ENCODE measurements around the gene STH. TPM values are rescaled to one million over a fixed set of nuclear protein-coding genes. Genes with fewer than 3 reads are reported as not detected.
"Not testable (repeated sequence)": the region's sequence is repeated elsewhere in the genome, so short reads cannot be mapped to it uniquely, and the experiment has no call there.

Gene STH
- total RNA-seq, 1 donor from 2014 or later = not detected

DNA sequence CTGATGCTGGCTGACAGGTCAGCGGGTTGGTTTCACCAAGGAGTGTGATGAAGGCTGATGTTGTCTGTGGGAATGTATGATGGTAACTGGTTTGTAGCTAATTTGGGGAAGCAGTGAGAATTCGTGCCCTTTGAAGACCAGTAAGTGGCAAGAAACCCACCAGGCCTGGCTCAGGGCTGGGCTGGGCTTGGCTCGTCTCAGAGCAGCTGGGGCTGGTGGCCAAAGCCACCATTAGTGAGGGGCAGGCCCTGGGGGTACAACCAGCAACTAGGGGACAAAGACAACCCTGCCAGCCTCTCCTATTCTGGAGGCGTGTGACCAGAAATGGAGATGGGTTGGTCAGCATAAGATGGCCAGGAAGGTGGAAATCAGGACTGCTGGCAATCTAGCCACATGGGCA is 13.0 kb upstream of the STH start:
- no peak for ATAC-seq

DNA sequence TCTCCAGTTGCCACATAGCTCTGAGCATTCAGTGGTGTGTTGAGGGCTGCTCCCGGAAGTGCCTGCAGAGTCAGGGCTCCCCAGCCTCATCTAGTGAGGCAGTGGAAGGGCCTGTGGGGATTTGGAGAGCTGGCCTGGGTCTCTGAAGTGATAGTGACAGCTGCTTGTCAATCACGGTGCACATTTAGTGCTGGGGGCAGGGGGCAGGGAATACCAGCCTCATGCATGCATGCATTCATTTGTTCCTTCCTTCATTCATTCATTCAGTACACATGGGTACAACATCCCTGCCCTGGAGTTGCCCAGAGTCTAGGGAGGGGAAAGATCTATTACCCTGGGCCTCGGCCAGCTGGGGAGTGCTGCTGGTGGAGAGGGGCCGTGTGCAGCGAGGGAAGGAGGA is 11.3 kb upstream of the STH start:
- no peak for ATAC-seq

GRCh38 chr17:45989759-45990158 is 9.3 kb upstream of the STH start:
- ATAC-seq = no peak

- ATAC-seq = no peak
These were observed 8.2 kb upstream of the STH start for GRCh38 chr17:45990886-45991285.

DNA sequence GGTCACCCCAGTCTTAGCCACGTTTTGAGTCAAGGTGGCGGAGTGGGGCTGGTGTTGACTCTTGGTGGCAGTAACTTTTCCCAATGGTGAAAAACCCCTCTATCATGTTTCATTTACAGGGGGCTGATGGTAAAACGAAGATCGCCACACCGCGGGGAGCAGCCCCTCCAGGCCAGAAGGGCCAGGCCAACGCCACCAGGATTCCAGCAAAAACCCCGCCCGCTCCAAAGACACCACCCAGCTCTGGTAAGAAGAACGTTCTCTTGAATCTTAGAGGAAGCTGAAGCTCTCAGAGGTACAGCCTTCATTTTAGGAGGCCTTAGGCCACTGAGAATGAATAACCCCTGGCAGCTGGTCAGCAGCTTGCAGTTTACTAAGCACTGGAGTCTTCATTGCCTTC is 7.7 kb upstream of the STH start:
- no peak for ATAC-seq

DNA sequence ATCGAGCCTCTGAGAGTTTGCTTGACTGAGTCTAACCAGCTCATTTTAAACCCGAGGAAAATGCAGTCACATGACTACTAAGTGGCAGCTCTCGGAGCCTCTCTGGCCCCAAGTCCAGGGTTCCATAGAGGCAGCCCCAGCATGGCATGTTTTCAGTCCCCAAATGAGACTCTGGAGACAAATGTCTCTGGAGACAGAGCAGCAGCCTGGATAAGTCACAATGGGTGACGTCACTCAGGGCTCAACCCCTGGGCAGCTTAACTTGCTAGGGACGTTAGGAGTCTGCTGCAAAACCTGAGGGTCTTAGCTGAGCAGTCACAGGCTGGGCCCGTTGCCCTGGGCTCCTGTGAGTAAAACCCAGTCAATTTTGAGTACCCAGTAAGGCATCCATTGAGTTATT is 6.9 kb upstream of the STH start:
- ATAC-seq = no peak

GRCh38 chr17:45992904-45993303 is 6.1 kb upstream of the STH start:
- no peak for ATAC-seq

GRCh38 chr17:45993962-45994627 is 5.0 kb upstream of the STH start:
- no peak for ATAC-seq

- no peak for ATAC-seq
These were observed 4.1 kb upstream of the STH start for GRCh38 chr17:45994987-45995386.

GRCh38 chr17:45995627-45996270 is 3.3 kb upstream of the STH start:
- ATAC-seq = no peak

- no peak for ATAC-seq
These were observed 2.6 kb upstream of the STH start for GRCh38 chr17:45996282-45996937.

DNA sequence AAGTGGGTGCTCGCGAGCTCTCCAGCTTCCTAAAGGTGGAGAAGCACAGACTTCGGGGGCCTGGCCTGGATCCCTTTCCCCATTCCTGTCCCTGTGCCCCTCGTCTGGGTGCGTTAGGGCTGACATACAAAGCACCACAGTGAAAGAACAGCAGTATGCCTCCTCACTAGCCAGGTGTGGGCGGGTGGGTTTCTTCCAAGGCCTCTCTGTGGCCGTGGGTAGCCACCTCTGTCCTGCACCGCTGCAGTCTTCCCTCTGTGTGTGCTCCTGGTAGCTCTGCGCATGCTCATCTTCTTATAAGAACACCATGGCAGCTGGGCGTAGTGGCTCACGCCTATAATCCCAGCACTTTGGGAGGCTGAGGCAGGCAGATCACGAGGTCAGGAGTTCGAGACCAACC is 1.9 kb upstream of the STH start:
- no peak for ATAC-seq

DNA sequence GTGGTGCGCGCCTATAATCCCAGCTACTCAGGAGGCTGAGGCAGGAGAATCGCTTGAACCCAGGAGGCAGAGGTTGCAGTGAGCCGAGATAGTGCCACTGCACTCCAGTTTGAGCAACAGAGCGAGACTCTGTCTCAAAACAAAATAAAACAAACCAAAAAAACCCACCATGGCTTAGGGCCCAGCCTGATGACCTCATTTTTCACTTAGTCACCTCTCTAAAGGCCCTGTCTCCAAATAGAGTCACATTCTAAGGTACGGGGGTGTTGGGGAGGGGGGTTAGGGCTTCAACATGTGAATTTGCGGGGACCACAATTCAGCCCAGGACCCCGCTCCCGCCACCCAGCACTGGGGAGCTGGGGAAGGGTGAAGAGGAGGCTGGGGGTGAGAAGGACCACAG is 1.4 kb upstream of the STH start:
- no peak for ATAC-seq

- ATAC-seq = no peak
These were observed 845 bp downstream of the STH start for GRCh38 chr17:45999900-46000290.

DNA sequence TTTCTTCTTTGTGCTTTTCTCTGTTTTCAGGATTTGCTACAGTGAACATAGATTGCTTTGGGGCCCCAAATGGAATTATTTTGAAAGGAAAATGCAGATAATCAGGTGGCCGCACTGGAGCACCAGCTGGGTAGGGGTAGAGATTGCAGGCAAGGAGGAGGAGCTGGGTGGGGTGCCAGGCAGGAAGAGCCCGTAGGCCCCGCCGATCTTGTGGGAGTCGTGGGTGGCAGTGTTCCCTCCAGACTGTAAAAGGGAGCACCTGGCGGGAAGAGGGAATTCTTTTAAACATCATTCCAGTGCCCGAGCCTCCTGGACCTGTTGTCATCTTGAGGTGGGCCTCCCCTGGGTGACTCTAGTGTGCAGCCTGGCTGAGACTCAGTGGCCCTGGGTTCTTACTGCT is 1.2 kb downstream of the STH start:
- ATAC-seq = no peak

DNA sequence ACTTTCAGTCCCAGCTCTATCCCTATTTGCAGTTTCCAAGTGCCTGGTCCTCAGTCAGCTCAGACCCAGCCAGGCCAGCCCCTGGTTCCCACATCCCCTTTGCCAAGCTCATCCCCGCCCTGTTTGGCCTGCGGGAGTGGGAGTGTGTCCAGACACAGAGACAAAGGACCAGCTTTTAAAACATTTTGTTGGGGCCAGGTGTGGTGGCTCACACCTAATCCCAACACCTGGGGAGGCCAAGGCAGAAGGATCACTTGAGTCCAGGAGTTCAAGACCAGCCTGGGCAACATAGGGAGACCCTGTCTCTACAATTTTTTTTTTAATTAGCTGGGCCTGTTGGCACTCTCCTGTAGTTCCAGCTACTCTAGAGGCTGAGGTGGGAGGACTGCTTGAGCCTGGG is 1.7 kb downstream of the STH start:
- ATAC-seq = no peak

- no peak for ATAC-seq
These were observed 2.6 kb downstream of the STH start for GRCh38 chr17:46001390-46002310.

DNA sequence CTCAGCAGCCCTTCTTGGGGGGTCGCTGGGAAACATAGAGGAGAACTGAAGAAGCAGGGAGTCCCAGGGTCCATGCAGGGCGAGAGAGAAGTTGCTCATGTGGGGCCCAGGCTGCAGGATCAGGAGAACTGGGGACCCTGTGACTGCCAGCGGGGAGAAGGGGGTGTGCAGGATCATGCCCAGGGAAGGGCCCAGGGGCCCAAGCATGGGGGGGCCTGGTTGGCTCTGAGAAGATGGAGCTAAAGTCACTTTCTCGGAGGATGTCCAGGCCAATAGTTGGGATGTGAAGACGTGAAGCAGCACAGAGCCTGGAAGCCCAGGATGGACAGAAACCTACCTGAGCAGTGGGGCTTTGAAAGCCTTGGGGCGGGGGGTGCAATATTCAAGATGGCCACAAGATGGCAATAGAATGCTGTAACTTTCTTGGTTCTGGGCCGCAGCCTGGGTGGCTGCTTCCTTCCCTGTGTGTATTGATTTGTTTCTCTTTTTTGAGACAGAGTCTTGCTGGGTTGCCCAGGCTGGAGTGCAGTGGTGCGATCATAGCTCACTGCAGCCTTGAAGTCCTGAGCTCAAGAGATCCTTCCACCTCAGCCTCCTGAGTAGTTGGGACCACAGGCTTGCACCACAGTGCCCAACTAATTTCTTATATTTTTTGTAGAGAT is 3.4 kb downstream of the STH start:
- ATAC-seq = peak; percentile 74

DNA sequence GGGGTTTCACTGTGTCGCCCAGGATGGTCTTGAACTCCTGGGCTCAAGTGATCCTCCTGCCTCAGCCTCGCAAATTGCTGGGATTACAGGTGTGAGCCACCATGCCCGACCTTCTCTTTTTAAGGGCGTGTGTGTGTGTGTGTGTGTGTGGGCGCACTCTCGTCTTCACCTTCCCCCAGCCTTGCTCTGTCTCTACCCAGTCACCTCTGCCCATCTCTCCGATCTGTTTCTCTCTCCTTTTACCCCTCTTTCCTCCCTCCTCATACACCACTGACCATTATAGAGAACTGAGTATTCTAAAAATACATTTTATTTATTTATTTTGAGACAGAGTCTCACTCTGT is 3.9 kb downstream of the STH start:
- ATAC-seq = no peak

- ATAC-seq = peak; percentile 26
These were observed 5.1 kb downstream of the STH start for GRCh38 chr17:46003907-46004748.

DNA sequence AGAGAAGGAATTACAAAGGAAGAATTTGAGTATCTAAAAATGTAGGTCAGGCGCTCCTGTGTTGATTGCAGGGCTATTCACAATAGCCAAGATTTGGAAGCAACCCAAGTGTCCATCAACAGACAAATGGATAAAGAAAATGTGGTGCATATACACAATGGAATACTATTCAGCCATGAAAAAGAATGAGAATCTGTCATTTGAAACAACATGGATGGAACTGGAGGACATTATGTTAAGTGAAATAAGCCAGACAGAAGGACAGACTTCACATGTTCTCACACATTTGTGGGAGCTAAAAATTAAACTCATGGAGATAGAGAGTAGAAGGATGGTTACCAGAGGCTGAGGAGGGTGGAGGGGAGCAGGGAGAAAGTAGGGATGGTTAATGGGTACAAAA is 7.0 kb downstream of the STH start:
- not testable (repeated sequence) for ATAC-seq

Measured in esophagus mucosa (tissue), 1 donor.